GM12878 (cell line): ENCODE measurements around the gene TUBB3. TPM values are rescaled to one million over a fixed set of nuclear protein-coding genes. Genes with fewer than 3 reads are reported as not detected.

ENCODE experiments used
- ATAC-seq: fragments of 200-7000 bp; cut with Tn5 transposase; 3 replicates; pipeline ENCODE4 v1.9.1; 2020; ENCODE audit warnings: mild to moderate bottlenecking, moderate library complexity
- BruUV-seq: library from RNA; stranded (reverse); fragments of 400-500 nt; replicated peaks from 2 replicates; lab custom pipeline; 2021; lab: Mats Ljungman, UMichigan
- CTCF ChIA-PET: fragments of 300-600 bp; sonication (Branson Sonifier 250); formaldehyde crosslinking; extraction: SDS; loops from one replicate; lab custom pipeline; 2021; ENCODE audit warnings: inconsistent platforms; lab: Yijun Ruan, JAX
- POLR2A ChIA-PET: fragments of 350-600 bp; formaldehyde crosslinking; extraction: SDS; loops from one replicate; lab custom pipeline; 2021; ENCODE audit warnings: inconsistent platforms; lab: Charles Lee
- RAD21 ChIA-PET: fragments of 300-600 bp; sonication (Branson Sonifier 250); formaldehyde crosslinking; loops from one replicate; lab custom pipeline; 2023; ENCODE audit warnings: antibody characterized with exemption; ENCODE audit not compliant: unreplicated experiment; lab: Charles Lee
- SMC1A ChIA-PET: fragments of 300-600 bp; sonication (Branson Sonifier 250); formaldehyde crosslinking; loops from one replicate; lab custom pipeline; 2023; ENCODE audit not compliant: unreplicated experiment, uncharacterized antibody; lab: Charles Lee
- DNase-seq: peaks from one replicate; pipeline ENCODE4 v3.0.0-alpha.2; 2011; ENCODE audit warnings: low read depth, low spot score
- FAIRE-seq: peaks from 3 replicates; lab custom pipeline; 2011; peaks lifted over from hg19 to GRCh38; lab: Jason Lieb, UNC
- H2AFZ ChIP-seq: 2 replicates; pipeline ENCODE4 v1.6.0; 2011; ENCODE audit warnings: low read depth, low read length, control low read depth; ENCODE audit not compliant: control insufficient read depth
- H3K27ac ChIP-seq: 2 replicates; pipeline ENCODE4 v1.5.1; 2011; ENCODE audit warnings: control low read depth; ENCODE audit not compliant: control insufficient read depth, insufficient read depth
- H3K27me3 ChIP-seq, 2 experiments: replicated peaks in 1 of 2; 2 replicates each; pipeline versions ENCODE4 v1.6.0 to v1.6.1; 2011; ENCODE audit warnings: low read length in 1 of 2; ENCODE audit not compliant: control insufficient read depth in 2 of 2, insufficient read depth in 2 of 2
- H3K36me3 ChIP-seq, 2 experiments: 2 replicates each; pipeline ENCODE4 v1.5.1; 2011; ENCODE audit warnings: low read length in 1 of 2; ENCODE audit not compliant: control insufficient read depth in 2 of 2, insufficient read depth in 2 of 2
- H3K4me1 ChIP-seq: 2 replicates; pipeline ENCODE4 v1.6.1; 2011; ENCODE audit warnings: mild to moderate bottlenecking, low read length, moderate library complexity, mixed read lengths; ENCODE audit not compliant: control insufficient read depth, insufficient read depth
- H3K4me2 ChIP-seq: 2 replicates; pipeline ENCODE4 v1.6.0; 2011; ENCODE audit warnings: control low read depth; ENCODE audit not compliant: control insufficient read depth, insufficient read depth
- H3K4me3 ChIP-seq: fragments of 200-600 bp; sonication (generic); 2 replicates; pipeline ENCODE4 v1.5.1; 2016
- H3K79me2 ChIP-seq: 2 replicates; pipeline ENCODE4 v1.6.0; 2011; ENCODE audit warnings: low read length; ENCODE audit not compliant: control insufficient read depth, insufficient read depth
- H3K9ac ChIP-seq: 2 replicates; pipeline ENCODE4 v1.8.0; 2011; ENCODE audit warnings: low read length, control low read depth, mixed read lengths; ENCODE audit not compliant: control insufficient read depth, insufficient read depth
- H3K9me3 ChIP-seq: replicated peaks from 3 replicates; pipeline ENCODE4 v1.5.1; 2011; ENCODE audit warnings: mild to moderate bottlenecking, low read length; ENCODE audit not compliant: control insufficient read depth, insufficient read depth
- H4K20me1 ChIP-seq: 2 replicates; pipeline ENCODE4 v1.6.0; 2011; ENCODE audit not compliant: control insufficient read depth, insufficient read depth
- ETV6 ChIP-seq, 2 experiments: fragments of 450-650 bp in 1 of 2; IDR thresholded peaks in 1 of 2; conservative IDR thresholded peaks in 1 of 2; 2 replicates each; pipeline ENCODE4 v1.6.1; 2014; ENCODE audit warnings: antibody characterized with exemption in 1 of 2, borderline replicate concordance in 1 of 2, low read depth in 1 of 2, mild to moderate bottlenecking in 1 of 2, moderate library complexity in 1 of 2
- HDAC2 ChIP-seq: fragments of 200-600 bp; sonication (generic); IDR thresholded peaks from 2 replicates; pipeline ENCODE4 v1.6.1; 2017
- IKZF1 ChIP-seq: fragments of 450-650 bp; conservative IDR thresholded peaks from 2 replicates; pipeline ENCODE4 v1.6.1; 2017; ENCODE audit warnings: antibody characterized with exemption, mild to moderate bottlenecking
- JUND ChIP-seq: IDR thresholded peaks from 2 replicates; pipeline ENCODE4 v1.6.1; 2012; ENCODE audit warnings: low read depth, mild to moderate bottlenecking, low read length, improper control_type of control experiment, moderate library complexity
- KDM1A ChIP-seq: fragments of 200-600 bp; sonication (generic); IDR thresholded peaks from 2 replicates; pipeline ENCODE4 v1.6.1; 2016; ENCODE audit warnings: borderline replicate concordance
- LARP7 ChIP-seq: fragments of 450-650 bp; IDR thresholded peaks from 2 replicates; pipeline ENCODE4 v1.6.1; 2017; ENCODE audit warnings: mild to moderate bottlenecking
- MAX ChIP-seq: IDR thresholded peaks from 2 replicates; pipeline ENCODE4 v1.6.1; 2012; ENCODE audit warnings: low read depth, low read length, improper control_type of control experiment
- MTA2 ChIP-seq: fragments of 450-650 bp; IDR thresholded peaks from 2 replicates; pipeline ENCODE4 v1.6.1; 2016; ENCODE audit warnings: low read depth, mild to moderate bottlenecking, moderate library complexity
- NBN ChIP-seq: fragments of 450-650 bp; IDR thresholded peaks from 2 replicates; pipeline ENCODE4 v1.6.1; 2016
- NFYA ChIP-seq: IDR thresholded peaks from 2 replicates; pipeline ENCODE4 v1.6.1; 2011; ENCODE audit warnings: low read depth, mild to moderate bottlenecking, low read length, improper control_type of control experiment, borderline replicate concordance
- POLR2A ChIP-seq: IDR thresholded peaks from 2 replicates; pipeline ENCODE4 v1.6.1; 2011; ENCODE audit warnings: low read depth, mild to moderate bottlenecking, low read length
- RFX5 ChIP-seq: IDR thresholded peaks from 2 replicates; pipeline ENCODE4 v1.6.1; 2011; ENCODE audit warnings: low read depth, low read length, improper control_type of control experiment
- ZBED1 ChIP-seq: IDR thresholded peaks from 2 replicates; pipeline ENCODE4 v1.6.1; 2016; ENCODE audit warnings: borderline replicate concordance
- ZNF217 ChIP-seq: fragments of 450-650 bp; IDR thresholded peaks from 2 replicates; pipeline ENCODE4 v1.6.1; 2017; ENCODE audit warnings: antibody characterized with exemption, mild to moderate bottlenecking
- ZNF274 ChIP-seq: IDR thresholded peaks from one replicate; pipeline ENCODE4 v1.8.0; 2011; ENCODE audit not compliant: insufficient read length, insufficient read depth
- WGBS: methylation state at CpG from one replicate; pipeline ENCODE4 v1.1.6; 2016; ENCODE audit warnings: low lambda C conversion rate; ENCODE audit not compliant: insufficient replicate concordance, insufficient coverage; ENCODE audit errors: missing lambda C conversion rate; 5-methylcytosine and 5-hydroxymethylcytosine counted together
- in situ Hi-C: fragments of 300-500 bp; cut with MboI; formaldehyde crosslinking; loops from 9 replicates; pipeline ENCODE4 v1.14.3; 2018; ENCODE audit warnings: mixed read lengths
- intact Hi-C: fragments of 100-400 bp; cut with micrococcal nuclease; formaldehyde crosslinking; loops from one replicate; pipeline ENCODE4 v1.14.2; 2022; ENCODE audit not compliant: unreplicated experiment
- polyA plus RNA-seq, 11 experiments: library from polyadenylated mRNA; depleted of rRNA in 4 of 11; unstranded in 6 of 11; stranded (reverse) in 5 of 11; fragments of >200 nt; fragmentation: Nextera tagmentation in 4 of 11; fragmentation: Illumina TruSeq in 1 of 11; extraction: Ambion mirVana in 4 of 11; extraction: Trizol in 1 of 11; gene quantifications; 1 replicate in 1 of 11; 2 replicates in 10 of 11; pipeline versions ENCODE4 v1.2.1 to v1.2.3, GENCODE V29; 2011 to 2016; ENCODE audit warnings: inconsistent platforms in 2 of 11, missing spikeins in 2 of 11, low read depth in 1 of 11
- total RNA-seq, 4 experiments: library from RNA; depleted of rRNA in 3 of 4; stranded (reverse); fragments of >200 nt in 3 of 4; fragmentation: Illumina TruSeq in 1 of 4; extraction: Trizol in 1 of 4; gene quantifications; 2 replicates each; pipeline versions ENCODE4 v1.2.1 to v1.2.3, GENCODE V29; 2013 to 2021
- TF ChIP-seq, protein P1 (sequence below), 3 experiments: IDR thresholded peaks in 2 of 3; conservative IDR thresholded peaks in 1 of 3; 2 replicates each; pipeline ENCODE4 v1.5.1; 2011; ENCODE audit warnings: low read depth in 3 of 3, low read length in 3 of 3, mild to moderate bottlenecking in 3 of 3, control low read depth in 2 of 3, moderate library complexity in 2 of 3, inconsistent platforms in 1 of 3, mixed read lengths in 1 of 3; ENCODE audit not compliant: control insufficient read depth in 2 of 3, insufficient read depth in 1 of 3; ENCODE audit errors: extremely low read depth in 1 of 3
- TF ChIP-seq, protein P2 (sequence below): fragments of 450-650 bp; IDR thresholded peaks from 2 replicates; pipeline ENCODE4 v1.6.1; 2016; ENCODE audit warnings: mild to moderate bottlenecking
- TF ChIP-seq, protein P3 (sequence below): IDR thresholded peaks from 2 replicates; pipeline ENCODE4 v1.6.1; 2012; ENCODE audit warnings: low read depth, low read length, improper control_type of control experiment

TUBB3 gene
- total and polyA plus RNA-seq, 10 of the 15 experiments (the other 5 are each of a cell fraction or from before 2014, with no cell fraction given), result 0.09 to 2.5 (median 0.58) TPM; not detected in 1

GRCh38 chr16:89917773-89918452, 5.2 kb upstream of the TUBB3 start:
- BruUV-seq, result no TSS peak
- Histone ChIP-seq H2AFZ (peak overlapping the region; percentile 21), H3K9me3 (no peaks in the 10 kb centered on the region), H3K9ac (peak overlapping the region; percentile 26; the same call in 1 of the 2 replicates), H3K36me3 (no peaks in the 10 kb centered on the region), H3K27me3 (peaks cover 3 to 13% of the 10 kb centered on the region in 2 experiments), H3K27ac (peak overlapping the region; percentile 2), H3K79me2 (no peaks in the 10 kb centered on the region), H3K4me2 (peak overlapping the region; percentile 91), H3K4me3 (peak overlapping the region; percentile 62), H4K20me1 (no peaks in the 10 kb centered on the region), H3K4me1 (peaks cover 11% of the 10 kb centered on the region)
- DNase-seq (peak; percentile 73), ATAC-seq (peak; percentile 95), FAIRE-seq (peak; percentile 94)
- POLR2A ChIA-PET, result interaction anchor here (1.3 kb wide), 1 partner anchor 54 kb away, joined by 3 read pairs; no protein-coding TSS in a partner anchor
- in situ Hi-C loops, result no loop called here
- SMC1A ChIA-PET, result interaction anchor here (1.0 kb wide), 1 partner anchor 103 kb away, joined by 3 read pairs; no protein-coding TSS in a partner anchor
- RAD21 ChIA-PET, result interaction anchor here (1.0 to 1.1 kb wide), 2 partner anchors 43 to 56 kb away, joined by 3 to 5 read pairs; no protein-coding TSS in a partner anchor
- intact Hi-C loops, result loop anchor here (10.0 kb wide), 1 partner anchor 213 kb away; the partner anchor contains the start of gene SPATA2L
- CTCF ChIA-PET, result interaction anchor here (0.7 to 3.1 kb wide), 5 partner anchors 8 to 1967 kb away, joined by 3 to 15 read pairs (median 5); no protein-coding TSS in a partner anchor
- WGBS, result 0% methylated on average over 37 of the region's 39 CpGs
- TF ChIP-seq IKZF1, result peak; percentile 86
- TF ChIP-seq, protein P1, sequence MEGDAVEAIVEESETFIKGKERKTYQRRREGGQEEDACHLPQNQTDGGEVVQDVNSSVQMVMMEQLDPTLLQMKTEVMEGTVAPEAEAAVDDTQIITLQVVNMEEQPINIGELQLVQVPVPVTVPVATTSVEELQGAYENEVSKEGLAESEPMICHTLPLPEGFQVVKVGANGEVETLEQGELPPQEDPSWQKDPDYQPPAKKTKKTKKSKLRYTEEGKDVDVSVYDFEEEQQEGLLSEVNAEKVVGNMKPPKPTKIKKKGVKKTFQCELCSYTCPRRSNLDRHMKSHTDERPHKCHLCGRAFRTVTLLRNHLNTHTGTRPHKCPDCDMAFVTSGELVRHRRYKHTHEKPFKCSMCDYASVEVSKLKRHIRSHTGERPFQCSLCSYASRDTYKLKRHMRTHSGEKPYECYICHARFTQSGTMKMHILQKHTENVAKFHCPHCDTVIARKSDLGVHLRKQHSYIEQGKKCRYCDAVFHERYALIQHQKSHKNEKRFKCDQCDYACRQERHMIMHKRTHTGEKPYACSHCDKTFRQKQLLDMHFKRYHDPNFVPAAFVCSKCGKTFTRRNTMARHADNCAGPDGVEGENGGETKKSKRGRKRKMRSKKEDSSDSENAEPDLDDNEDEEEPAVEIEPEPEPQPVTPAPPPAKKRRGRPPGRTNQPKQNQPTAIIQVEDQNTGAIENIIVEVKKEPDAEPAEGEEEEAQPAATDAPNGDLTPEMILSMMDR (IDR thresholded peaks at IDR 0.05 in 2 of 3, conservative IDR thresholded peaks at IDR 0.05 in 1 of 3; ENCODE audit: control insufficient read depth in 2 of 3, extremely low read depth in 1 of 3, insufficient read depth in 1 of 3, low read depth in 3 of 3, low read length in 3 of 3), result no peak
- TF ChIP-seq ZBED1, result no peak
- peak; percentile 64 for TF ChIP-seq NBN
- TF ChIP-seq NFYA, result no peak
- TF ChIP-seq KDM1A, result no peak
- peak; percentile 77; the same call in 1 of the 2 replicates for TF ChIP-seq LARP7
- TF ChIP-seq ZNF274, result no peak
- TF ChIP-seq ZNF217, result no peak
- TF ChIP-seq RFX5, result no peak
- peak in 1 of 2 experiments; percentile 44; a peak in 1 of 4 replicates for TF ChIP-seq ETV6 (conservative IDR thresholded peaks at IDR 0.05 in 1 of 2, IDR thresholded peaks at IDR 0.05 in 1 of 2; ENCODE audit: borderline replicate concordance in 1 of 2, low read depth in 1 of 2)
- TF ChIP-seq JUND, result no peak
- peak; percentile 79 for TF ChIP-seq POLR2A
- TF ChIP-seq HDAC2, result no peak; the same call in 1 of the 2 replicates
- TF ChIP-seq MAX, result peak; percentile 93
- TF ChIP-seq, protein P2, sequence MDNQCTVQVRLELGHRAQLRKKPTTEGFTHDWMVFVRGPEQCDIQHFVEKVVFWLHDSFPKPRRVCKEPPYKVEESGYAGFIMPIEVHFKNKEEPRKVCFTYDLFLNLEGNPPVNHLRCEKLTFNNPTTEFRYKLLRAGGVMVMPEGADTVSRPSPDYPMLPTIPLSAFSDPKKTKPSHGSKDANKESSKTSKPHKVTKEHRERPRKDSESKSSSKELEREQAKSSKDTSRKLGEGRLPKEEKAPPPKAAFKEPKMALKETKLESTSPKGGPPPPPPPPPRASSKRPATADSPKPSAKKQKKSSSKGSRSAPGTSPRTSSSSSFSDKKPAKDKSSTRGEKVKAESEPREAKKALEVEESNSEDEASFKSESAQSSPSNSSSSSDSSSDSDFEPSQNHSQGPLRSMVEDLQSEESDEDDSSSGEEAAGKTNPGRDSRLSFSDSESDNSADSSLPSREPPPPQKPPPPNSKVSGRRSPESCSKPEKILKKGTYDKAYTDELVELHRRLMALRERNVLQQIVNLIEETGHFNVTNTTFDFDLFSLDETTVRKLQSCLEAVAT, result peak; percentile 69
- TF ChIP-seq, protein P3, sequence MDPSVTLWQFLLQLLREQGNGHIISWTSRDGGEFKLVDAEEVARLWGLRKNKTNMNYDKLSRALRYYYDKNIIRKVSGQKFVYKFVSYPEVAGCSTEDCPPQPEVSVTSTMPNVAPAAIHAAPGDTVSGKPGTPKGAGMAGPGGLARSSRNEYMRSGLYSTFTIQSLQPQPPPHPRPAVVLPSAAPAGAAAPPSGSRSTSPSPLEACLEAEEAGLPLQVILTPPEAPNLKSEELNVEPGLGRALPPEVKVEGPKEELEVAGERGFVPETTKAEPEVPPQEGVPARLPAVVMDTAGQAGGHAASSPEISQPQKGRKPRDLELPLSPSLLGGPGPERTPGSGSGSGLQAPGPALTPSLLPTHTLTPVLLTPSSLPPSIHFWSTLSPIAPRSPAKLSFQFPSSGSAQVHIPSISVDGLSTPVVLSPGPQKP, result no peak; the same call in 1 of the 2 replicates
- TF ChIP-seq MTA2, result no peak
